HG03025 (cell line): ENCODE measurements around the gene ACER1.

Experiments
- ATAC-seq: cut with Tn5 transposase; IDR thresholded peaks from one replicate; pipeline ENCODE4 v1.9.1; 2021; ENCODE audit warnings: mild to moderate bottlenecking, moderate library complexity; ENCODE audit not compliant: unreplicated experiment, low FRiP score

Gene ACER1

GRCh38 chr19:6270076-6270745 lies 63.2 kb downstream of the ACER1 start:
- ATAC-seq = no peak

DNA sequence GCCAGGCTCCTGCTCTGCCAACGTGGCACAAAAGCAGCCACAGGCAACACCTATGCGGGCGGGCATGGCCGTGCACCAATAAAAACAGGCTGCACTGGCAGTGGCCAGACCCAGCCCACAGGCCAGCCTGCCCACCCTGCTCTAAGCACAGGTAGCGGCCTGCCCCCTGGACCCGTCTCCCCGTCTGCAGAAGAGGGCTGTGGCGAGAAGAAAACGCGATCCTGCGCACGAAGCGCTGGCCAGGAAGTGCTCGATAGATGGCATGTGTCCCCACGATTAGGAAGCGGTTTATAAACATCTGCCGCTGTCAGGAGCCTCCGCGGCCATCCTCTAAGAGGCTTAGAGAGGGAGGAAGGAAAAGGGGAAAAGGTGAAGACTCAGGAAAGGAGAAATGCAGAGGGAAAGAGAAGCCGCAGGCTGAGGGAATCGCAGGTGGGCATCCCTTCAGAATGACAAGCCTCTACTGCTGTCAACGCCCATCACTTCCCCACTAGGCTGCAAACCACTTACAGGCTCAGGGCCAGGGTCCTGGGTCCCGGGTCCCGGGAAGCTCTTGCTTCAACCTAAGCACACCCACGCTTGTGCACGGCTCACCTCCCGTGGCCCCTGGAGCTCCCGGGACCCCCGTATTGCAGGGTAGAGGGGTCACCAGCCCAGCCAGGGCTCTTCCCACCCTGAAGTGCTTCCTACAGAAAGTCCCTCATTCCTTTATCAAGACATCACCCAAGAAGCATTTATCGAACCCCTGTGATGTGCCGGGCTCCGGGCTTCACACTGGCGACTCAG lies 64.1 kb downstream of the ACER1 start:
- ATAC-seq = no peak

DNA sequence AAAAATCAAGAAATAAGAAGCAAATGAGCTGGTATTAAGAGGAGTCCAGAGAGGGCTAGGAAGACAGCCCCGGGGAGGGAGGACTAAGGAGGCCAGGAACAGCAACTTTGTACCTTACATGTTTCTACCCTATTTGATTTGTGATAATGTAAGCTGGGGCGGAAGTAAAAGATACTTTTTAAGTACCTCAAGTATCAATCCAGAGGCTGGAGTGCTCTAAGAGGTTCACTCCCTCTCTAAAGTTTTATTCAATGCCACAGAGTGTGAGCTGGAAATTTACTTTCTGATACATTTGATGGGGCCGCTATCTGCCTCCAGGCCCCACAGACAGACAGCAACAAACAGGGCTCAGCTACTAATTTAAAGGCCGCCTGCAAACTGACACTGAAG lies 65.0 kb downstream of the ACER1 start:
- ATAC-seq = no peak

DNA sequence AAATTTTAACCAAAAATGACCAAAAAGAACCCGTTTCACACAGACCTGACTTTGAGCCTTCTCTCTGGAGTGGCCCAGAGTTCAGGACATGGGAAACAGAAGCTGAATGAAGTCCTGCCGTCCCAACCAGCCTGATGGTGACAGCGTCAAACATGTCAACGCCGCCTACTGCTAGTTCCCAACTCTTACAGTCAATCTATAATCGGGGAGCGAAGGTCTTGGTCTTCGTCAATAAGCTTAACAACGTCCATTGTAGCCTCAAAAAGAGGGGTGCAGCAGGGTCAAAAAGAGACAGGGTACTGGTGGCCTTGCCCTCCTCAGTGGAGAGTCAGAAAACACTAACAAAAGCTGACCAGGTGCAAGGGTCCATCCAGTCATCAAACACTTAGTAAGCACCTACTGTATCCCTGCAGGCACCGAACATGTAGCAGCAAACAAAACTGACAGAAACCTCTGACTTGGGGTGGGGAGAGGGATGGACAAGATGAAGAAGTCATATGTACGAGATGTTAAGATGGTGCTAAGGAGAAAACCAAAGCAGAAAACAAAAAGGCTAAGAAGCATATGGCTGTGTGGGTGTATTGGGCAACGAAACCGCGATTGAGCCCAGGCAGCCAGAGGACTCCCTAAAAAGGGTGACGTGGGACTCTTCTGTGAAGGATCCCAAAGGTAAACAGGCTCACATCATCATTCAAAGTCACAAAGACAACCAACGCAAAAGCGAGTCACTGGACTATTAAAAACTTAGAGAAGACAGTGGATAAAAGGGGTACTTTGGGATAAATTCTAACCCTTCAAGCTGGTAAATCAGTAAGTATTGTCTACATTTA lies 65.6 kb downstream of the ACER1 start:
- no peak for ATAC-seq

DNA sequence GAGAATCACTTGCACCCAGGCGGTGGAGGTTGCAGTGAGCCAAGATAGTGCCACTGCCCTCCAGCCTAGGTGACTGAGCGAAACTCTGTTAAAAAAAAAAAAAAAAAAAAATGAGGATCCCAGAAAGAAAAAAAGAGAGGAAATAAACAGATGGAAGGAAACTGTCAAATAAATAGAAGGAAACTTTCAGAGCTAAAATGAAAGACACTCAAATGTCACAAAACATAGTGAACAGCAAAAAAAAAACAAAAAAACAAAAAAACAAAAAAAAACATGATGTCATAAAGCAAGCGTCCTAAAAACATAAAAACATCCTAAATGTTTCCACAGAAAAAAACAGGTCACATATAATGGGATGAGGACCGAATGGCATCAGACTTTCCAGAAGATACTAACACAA lies 68.6 kb downstream of the ACER1 start:
- ATAC-seq = no peak

GRCh38 chr19:6263735-6264444 lies 69.5 kb downstream of the ACER1 start:
- ATAC-seq = no peak

GRCh38 chr19:6263306-6263705 lies 70.1 kb downstream of the ACER1 start:
- ATAC-seq = no peak

- no peak for ATAC-seq
Observed at GRCh38 chr19:6262519-6262918, 70.9 kb downstream of the ACER1 start.

DNA sequence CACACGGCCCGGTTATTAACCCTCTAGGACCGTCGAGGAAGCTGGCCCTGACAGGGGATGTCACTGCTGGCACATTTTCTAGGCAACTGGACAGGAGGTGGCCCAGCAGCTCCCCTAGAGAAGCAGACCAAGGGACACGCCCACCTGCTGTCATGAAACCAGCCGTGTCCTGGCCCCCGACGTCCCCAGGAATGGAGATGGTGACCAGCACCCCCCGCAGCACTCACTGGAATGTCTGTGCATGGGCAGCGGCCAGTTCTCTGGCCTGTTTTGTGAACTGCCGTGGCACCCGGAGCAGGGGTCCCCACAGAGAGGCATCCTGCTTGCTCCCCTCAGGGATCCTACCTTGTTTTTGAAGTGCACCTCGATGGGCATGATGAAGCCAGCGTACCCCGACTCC lies 71.5 kb downstream of the ACER1 start:
- no peak for ATAC-seq

DNA sequence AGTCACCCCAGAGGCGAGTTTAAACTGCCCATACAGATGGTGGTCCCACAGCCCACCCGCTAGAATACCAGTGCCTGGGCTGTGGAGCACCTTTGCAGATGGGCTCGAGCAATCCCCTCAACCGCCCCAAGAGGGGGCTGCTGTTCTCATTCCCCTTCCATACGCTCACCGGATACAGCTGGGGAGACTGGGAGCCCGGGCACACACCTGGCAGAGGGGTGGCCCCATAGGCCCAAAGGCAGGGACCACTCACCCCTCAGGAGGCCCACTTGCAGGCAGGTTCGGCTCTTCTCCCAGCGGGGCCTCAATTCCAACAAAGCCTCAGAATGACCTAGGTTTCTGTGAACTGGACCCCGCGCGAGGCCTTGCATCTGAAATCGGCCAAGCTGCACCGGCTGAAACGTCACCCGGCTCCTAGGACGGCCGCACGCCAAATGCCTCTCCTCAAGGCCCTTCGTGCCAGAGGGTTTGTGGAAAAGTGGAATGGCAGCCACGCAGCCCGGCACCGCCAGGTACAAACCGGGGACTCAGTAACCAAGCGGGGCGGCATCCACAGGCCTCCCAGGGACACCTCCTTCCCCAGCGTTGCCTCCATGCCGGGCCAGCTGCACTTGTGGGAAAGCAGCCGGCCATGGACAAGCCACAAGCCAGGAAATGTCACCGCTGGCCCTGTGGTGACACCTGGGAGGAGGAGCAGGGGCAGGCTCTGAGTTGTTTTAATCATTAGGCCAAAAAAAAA lies 72.3 kb downstream of the ACER1 start:
- ATAC-seq = no peak

- no peak for ATAC-seq
Observed at GRCh38 chr19:6260376-6260775, 73.0 kb downstream of the ACER1 start.

- ATAC-seq = no peak
Observed at GRCh38 chr19:6259312-6259861, 74.0 kb downstream of the ACER1 start.

- ATAC-seq = no peak
Observed at GRCh38 chr19:6258812-6259311, 74.5 kb downstream of the ACER1 start.
